ENCODE results near the gene TTC21A. TPM values are rescaled to one million over a fixed set of nuclear protein-coding genes. Genes with fewer than 3 reads are reported as not detected.

TTC21A gene
- total and polyA plus RNA-seq, 10 of the 15 experiments (the other 5 are each of a cell fraction or from before 2014, with no cell fraction given) = 0.62 to 3.2 (median 1.2) TPM

DNA sequence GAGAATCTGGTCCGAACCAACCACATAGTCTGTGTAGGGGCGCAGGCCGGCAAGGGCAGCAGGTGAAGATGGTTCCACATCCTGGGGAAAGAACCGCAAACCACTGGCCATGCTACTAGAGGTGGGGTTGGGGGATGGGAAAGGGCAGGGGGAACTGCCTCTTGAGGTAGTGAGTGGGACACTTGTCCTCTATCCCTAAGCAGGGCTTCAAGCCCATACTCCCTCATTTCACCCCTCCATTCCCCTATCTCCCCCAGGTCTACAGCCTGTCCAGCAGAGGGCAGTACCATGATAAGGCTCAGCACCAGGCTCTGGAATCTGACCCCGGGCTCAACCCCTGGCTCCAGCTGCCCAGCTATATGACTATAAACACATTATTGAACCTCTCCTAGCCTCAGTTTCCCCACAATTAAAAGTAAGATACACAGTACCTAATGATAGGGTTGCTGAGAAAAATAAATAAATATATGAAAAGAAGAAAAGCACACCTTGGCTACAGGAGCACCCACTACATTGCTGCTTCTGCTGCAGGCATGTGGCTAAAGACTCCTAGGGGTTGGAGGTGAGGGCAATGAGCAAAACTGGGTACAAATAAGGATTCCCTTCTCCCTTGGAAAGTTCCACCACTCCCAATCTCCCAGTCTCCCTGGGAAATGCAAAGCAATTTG, 6.3 kb upstream of the TTC21A start (continued):
- TF ChIP-seq, protein P1, sequence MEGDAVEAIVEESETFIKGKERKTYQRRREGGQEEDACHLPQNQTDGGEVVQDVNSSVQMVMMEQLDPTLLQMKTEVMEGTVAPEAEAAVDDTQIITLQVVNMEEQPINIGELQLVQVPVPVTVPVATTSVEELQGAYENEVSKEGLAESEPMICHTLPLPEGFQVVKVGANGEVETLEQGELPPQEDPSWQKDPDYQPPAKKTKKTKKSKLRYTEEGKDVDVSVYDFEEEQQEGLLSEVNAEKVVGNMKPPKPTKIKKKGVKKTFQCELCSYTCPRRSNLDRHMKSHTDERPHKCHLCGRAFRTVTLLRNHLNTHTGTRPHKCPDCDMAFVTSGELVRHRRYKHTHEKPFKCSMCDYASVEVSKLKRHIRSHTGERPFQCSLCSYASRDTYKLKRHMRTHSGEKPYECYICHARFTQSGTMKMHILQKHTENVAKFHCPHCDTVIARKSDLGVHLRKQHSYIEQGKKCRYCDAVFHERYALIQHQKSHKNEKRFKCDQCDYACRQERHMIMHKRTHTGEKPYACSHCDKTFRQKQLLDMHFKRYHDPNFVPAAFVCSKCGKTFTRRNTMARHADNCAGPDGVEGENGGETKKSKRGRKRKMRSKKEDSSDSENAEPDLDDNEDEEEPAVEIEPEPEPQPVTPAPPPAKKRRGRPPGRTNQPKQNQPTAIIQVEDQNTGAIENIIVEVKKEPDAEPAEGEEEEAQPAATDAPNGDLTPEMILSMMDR (IDR thresholded peaks at IDR 0.05 in 2 of 3, conservative IDR thresholded peaks at IDR 0.05 in 1 of 3; ENCODE audit: control insufficient read depth in 2 of 3, extremely low read depth in 1 of 3, insufficient read depth in 1 of 3, low read depth in 3 of 3, low read length in 3 of 3) = peak; percentile 72 to 84 (median 83)
- TF ChIP-seq E4F1 (IDR thresholded peaks at IDR 0.05; ENCODE audit: borderline replicate concordance, partially characterized antibody) (no peak), ASH2L (IDR thresholded peaks at IDR 0.05; ENCODE audit: borderline replicate concordance, low read depth) (no peak), SMARCA5 (IDR thresholded peaks at IDR 0.05) (0 out of 2 replicates have a peak, but pooled peaks have one; percentile 57), NR2F1 (conservative IDR thresholded peaks at IDR 0.05) (peak; percentile 93), YY1 (IDR thresholded peaks at IDR 0.05; ENCODE audit: low read depth, low read length) (peak; percentile 53; the same call in 1 of the 2 replicates)
